ENCODE results near the gene R3HCC1L.

R3HCC1L gene

GRCh38 chr10:98255146-98255877 lies 120.9 kb downstream of the R3HCC1L start:
- Histone ChIP-seq H3K4me3 (ENCODE audit: low read length, poor library complexity, severe bottlenecking) (no peak overlapping the region), H3K9me3 (ENCODE audit: insufficient read depth, low read depth, low read length) (no peaks in the 10 kb centered on the region), H3K36me3 (ENCODE audit: insufficient read depth, low read length) (no peaks in the 10 kb centered on the region), H3K79me2 (ENCODE audit: insufficient read depth, low read length) (no peaks in the 10 kb centered on the region), H3K27me3 (ENCODE audit: insufficient read depth, low read length, poor library complexity, severe bottlenecking) (no peaks in the 10 kb centered on the region), H3K9ac (ENCODE audit: low read depth, low read length, poor library complexity, severe bottlenecking) (no peak overlapping the region), H4K20me1 (ENCODE audit: insufficient read depth, low read length, poor library complexity, severe bottlenecking) (no peaks in the 10 kb centered on the region), H3K9me2 (replicated peaks; ENCODE audit: low read depth, low read length) (no peaks in the 10 kb centered on the region), H3K4me1 (ENCODE audit: insufficient read depth, low read length, poor library complexity, severe bottlenecking) (peaks cover 4% of the 10 kb centered on the region), H3K4me2 (ENCODE audit: low read depth, low read length, poor library complexity, severe bottlenecking) (no peak overlapping the region), H3F3A (ENCODE audit: low read depth) (no peaks in the 10 kb centered on the region), H2AFZ (ENCODE audit: low read length) (no peak overlapping the region)
- no peak for TF ChIP-seq EZH2phosphoT487 (IDR thresholded peaks at IDR 0.05; ENCODE audit: borderline replicate concordance)
- TF ChIP-seq CTCF (conservative IDR thresholded peaks at IDR 0.05; ENCODE audit: low read length), result no peak

- H3K4me3 ChIP-seq (ENCODE audit: low read length, poor library complexity, severe bottlenecking), result no peak overlapping the region
Observed at GRCh38 chr10:98256692-98257091, 122.2 kb downstream of the R3HCC1L start.

GRCh38 chr10:98257198-98257597 lies 122.7 kb downstream of the R3HCC1L start:
- Histone ChIP-seq H3K4me3 (ENCODE audit: low read length, poor library complexity, severe bottlenecking) (no peak overlapping the region), H3K9ac (ENCODE audit: low read depth, low read length, poor library complexity, severe bottlenecking) (no peak overlapping the region), H2AFZ (ENCODE audit: low read length) (no peak overlapping the region), H3K27me3 (ENCODE audit: insufficient read depth, low read length, poor library complexity, severe bottlenecking) (no peaks in the 10 kb centered on the region), H3K9me3 (ENCODE audit: insufficient read depth, low read depth, low read length) (no peaks in the 10 kb centered on the region), H4K20me1 (ENCODE audit: insufficient read depth, low read length, poor library complexity, severe bottlenecking) (no peaks in the 10 kb centered on the region), H3K9me2 (replicated peaks; ENCODE audit: low read depth, low read length) (no peaks in the 10 kb centered on the region), H3K4me1 (ENCODE audit: insufficient read depth, low read length, poor library complexity, severe bottlenecking) (peaks cover 4% of the 10 kb centered on the region), H3K79me2 (ENCODE audit: insufficient read depth, low read length) (no peaks in the 10 kb centered on the region), H3K36me3 (ENCODE audit: insufficient read depth, low read length) (no peaks in the 10 kb centered on the region), H3K4me2 (ENCODE audit: low read depth, low read length, poor library complexity, severe bottlenecking) (no peak overlapping the region), H3F3A (ENCODE audit: low read depth) (no peaks in the 10 kb centered on the region)
- TF ChIP-seq EZH2phosphoT487 (IDR thresholded peaks at IDR 0.05; ENCODE audit: borderline replicate concordance), result no peak
- no peak for TF ChIP-seq CTCF (conservative IDR thresholded peaks at IDR 0.05; ENCODE audit: low read length)

More at GRCh38 chr10:98256692-98257091, 122.2 kb downstream of the R3HCC1L start:
- Histone ChIP-seq H4K20me1 (ENCODE audit: insufficient read depth, low read length, poor library complexity, severe bottlenecking) (no peaks in the 10 kb centered on the region), H3K9ac (ENCODE audit: low read depth, low read length, poor library complexity, severe bottlenecking) (no peak overlapping the region), H3K4me2 (ENCODE audit: low read depth, low read length, poor library complexity, severe bottlenecking) (no peak overlapping the region), H3K9me2 (replicated peaks; ENCODE audit: low read depth, low read length) (no peaks in the 10 kb centered on the region), H2AFZ (ENCODE audit: low read length) (no peak overlapping the region), H3K9me3 (ENCODE audit: insufficient read depth, low read depth, low read length) (no peaks in the 10 kb centered on the region), H3K4me1 (ENCODE audit: insufficient read depth, low read length, poor library complexity, severe bottlenecking) (peaks cover 4% of the 10 kb centered on the region), H3K36me3 (ENCODE audit: insufficient read depth, low read length) (no peaks in the 10 kb centered on the region), H3K27me3 (ENCODE audit: insufficient read depth, low read length, poor library complexity, severe bottlenecking) (no peaks in the 10 kb centered on the region), H3K79me2 (ENCODE audit: insufficient read depth, low read length) (no peaks in the 10 kb centered on the region), H3F3A (ENCODE audit: low read depth) (no peaks in the 10 kb centered on the region)
- TF ChIP-seq CTCF (conservative IDR thresholded peaks at IDR 0.05; ENCODE audit: low read length), result no peak
- TF ChIP-seq EZH2phosphoT487 (IDR thresholded peaks at IDR 0.05; ENCODE audit: borderline replicate concordance), result no peak
